Neutrophil (primary cell): Measurements from ENCODE around the gene GPR162.

Source experiments
- H3K27ac ChIP-seq: fragments of 200-600 bp; sonication (generic); 2 replicates; pipeline ENCODE4 v1.5.1; 2016; ENCODE audit warnings: mild to moderate bottlenecking, moderate library complexity
- H3K27me3 ChIP-seq: fragments of 200-600 bp; sonication (generic); 2 replicates; pipeline ENCODE4 v1.6.0; 2016; ENCODE audit warnings: mild to moderate bottlenecking
- H3K36me3 ChIP-seq: fragments of 200-600 bp; sonication (generic); 2 replicates; pipeline ENCODE4 v1.5.1; 2017
- H3K4me1 ChIP-seq, 2 experiments: fragments of 200-600 bp in 1 of 2; sonication (generic) in 1 of 2; 1 replicate in 1 of 2; 2 replicates in 1 of 2; pipeline versions ENCODE4 v1.5.1 to v1.6.1; 2013 to 2016; ENCODE audit warnings: low read depth in 1 of 2, low read length in 1 of 2, mild to moderate bottlenecking in 1 of 2, moderate library complexity in 1 of 2; ENCODE audit not compliant: control insufficient read depth in 1 of 2, insufficient read depth in 1 of 2
- H3K4me3 ChIP-seq, 2 experiments: fragments of 200-600 bp in 1 of 2; sonication (generic) in 1 of 2; 1 replicate in 1 of 2; 2 replicates in 1 of 2; pipeline ENCODE4 v1.5.1; 2013 to 2016; ENCODE audit warnings: low read depth in 1 of 2, low read length in 1 of 2, mild to moderate bottlenecking in 1 of 2, moderate library complexity in 1 of 2
- H3K9me3 ChIP-seq: fragments of 200-600 bp; sonication (generic); 2 replicates; pipeline ENCODE4 v1.5.1; 2016
- TF ChIP-seq, protein P1 (sequence below): fragments of 200-600 bp; sonication (generic); IDR thresholded peaks from 2 replicates; pipeline ENCODE4 v1.5.1; 2016; ENCODE audit warnings: antibody characterized with exemption

GPR162 gene

GRCh38 chr12:6832125-6832524, 10.5 kb downstream of the GPR162 start:
- Histone ChIP-seq H3K4me1 (peaks cover 23 to 24% of the 10 kb centered on the region in 2 experiments), H3K27ac (no peak overlapping the region), H3K27me3 (peaks cover 40% of the 10 kb centered on the region), H3K4me3 (no peak overlapping the region), H3K36me3 (no peaks in the 10 kb centered on the region), H3K9me3 (no peaks in the 10 kb centered on the region)
- TF ChIP-seq, protein P1, sequence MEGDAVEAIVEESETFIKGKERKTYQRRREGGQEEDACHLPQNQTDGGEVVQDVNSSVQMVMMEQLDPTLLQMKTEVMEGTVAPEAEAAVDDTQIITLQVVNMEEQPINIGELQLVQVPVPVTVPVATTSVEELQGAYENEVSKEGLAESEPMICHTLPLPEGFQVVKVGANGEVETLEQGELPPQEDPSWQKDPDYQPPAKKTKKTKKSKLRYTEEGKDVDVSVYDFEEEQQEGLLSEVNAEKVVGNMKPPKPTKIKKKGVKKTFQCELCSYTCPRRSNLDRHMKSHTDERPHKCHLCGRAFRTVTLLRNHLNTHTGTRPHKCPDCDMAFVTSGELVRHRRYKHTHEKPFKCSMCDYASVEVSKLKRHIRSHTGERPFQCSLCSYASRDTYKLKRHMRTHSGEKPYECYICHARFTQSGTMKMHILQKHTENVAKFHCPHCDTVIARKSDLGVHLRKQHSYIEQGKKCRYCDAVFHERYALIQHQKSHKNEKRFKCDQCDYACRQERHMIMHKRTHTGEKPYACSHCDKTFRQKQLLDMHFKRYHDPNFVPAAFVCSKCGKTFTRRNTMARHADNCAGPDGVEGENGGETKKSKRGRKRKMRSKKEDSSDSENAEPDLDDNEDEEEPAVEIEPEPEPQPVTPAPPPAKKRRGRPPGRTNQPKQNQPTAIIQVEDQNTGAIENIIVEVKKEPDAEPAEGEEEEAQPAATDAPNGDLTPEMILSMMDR = no peak

DNA sequence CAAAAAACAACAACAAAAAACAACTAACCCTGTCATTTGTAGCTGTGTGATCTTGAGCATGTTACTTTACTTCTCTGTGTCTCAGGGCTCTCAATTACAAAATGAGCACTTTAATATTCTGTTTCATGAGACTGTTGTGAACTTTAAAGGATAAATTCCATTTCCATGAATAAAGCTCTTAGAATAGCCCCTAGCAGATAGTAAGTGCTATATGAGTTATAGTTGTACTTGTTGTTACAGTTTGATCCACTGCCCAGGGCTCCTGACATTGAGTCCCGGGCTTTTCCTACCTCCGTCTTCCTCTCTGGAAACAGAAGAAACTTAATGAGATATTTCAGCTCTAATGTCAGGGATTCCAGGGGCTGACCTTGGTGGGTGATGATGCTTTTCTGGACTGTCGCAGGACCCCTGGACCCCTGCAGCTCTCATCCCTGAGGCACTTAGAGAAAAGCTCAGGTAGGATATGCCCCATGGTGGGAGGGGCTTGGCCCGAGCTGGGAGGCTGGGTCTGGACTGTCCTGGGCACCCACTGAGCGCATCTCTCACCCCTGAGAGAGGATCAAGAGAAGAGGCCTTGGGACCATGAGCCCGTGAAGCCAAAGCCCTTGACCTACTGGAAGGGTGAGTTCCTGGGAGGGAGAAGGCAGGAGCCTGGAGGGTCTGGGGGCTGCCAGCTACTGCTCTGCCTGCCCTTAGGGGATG, 11.7 kb downstream of the GPR162 start:
- TF ChIP-seq, protein P1 = no peak
- no peaks in the 10 kb centered on the region for H3K36me3 ChIP-seq
- H3K4me3 ChIP-seq = no peak overlapping the region
- H3K9me3 ChIP-seq = no peaks in the 10 kb centered on the region
- peaks cover 28% of the 10 kb centered on the region for H3K27me3 ChIP-seq
- H3K27ac ChIP-seq = no peak overlapping the region
- peaks cover 15 to 17% of the 10 kb centered on the region in 2 experiments for H3K4me1 ChIP-seq

GRCh38 chr12:6834254-6834653, 12.6 kb downstream of the GPR162 start:
- H3K36me3 ChIP-seq = no peaks in the 10 kb centered on the region
- H3K4me1 ChIP-seq = peaks cover 6 to 8% of the 10 kb centered on the region in 2 experiments
- no peak overlapping the region for H3K4me3 ChIP-seq
- H3K27ac ChIP-seq = no peak overlapping the region
- H3K27me3 ChIP-seq = peaks cover 19% of the 10 kb centered on the region
- no peaks in the 10 kb centered on the region for H3K9me3 ChIP-seq
- TF ChIP-seq, protein P1 = no peak

DNA sequence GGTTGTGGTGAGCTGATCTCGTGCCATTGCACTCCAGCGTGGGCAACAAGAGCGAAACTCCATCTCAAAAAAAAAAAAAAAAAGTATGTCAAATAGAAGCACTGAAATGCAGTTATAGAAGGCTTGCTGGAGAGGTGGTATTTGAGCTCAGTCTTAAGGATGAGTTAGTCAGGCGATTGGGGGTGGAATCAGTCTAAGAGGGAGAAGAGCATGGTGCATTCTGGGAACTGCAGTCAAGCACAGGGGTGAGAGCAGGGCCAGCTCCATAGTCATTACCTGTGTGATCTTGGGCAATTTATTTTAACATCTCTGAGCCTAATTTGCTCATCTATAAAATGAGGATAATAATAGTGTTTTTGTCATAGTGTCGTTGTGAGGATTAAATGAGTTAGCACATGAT, 13.3 kb downstream of the GPR162 start:
- Histone ChIP-seq H3K27me3 (peaks cover 12% of the 10 kb centered on the region), H3K4me3 (no peak overlapping the region), H3K27ac (no peak overlapping the region), H3K4me1 (peaks cover 3 to 4% of the 10 kb centered on the region in 2 experiments), H3K9me3 (no peaks in the 10 kb centered on the region), H3K36me3 (no peaks in the 10 kb centered on the region)
- TF ChIP-seq, protein P1 = no peak

DNA sequence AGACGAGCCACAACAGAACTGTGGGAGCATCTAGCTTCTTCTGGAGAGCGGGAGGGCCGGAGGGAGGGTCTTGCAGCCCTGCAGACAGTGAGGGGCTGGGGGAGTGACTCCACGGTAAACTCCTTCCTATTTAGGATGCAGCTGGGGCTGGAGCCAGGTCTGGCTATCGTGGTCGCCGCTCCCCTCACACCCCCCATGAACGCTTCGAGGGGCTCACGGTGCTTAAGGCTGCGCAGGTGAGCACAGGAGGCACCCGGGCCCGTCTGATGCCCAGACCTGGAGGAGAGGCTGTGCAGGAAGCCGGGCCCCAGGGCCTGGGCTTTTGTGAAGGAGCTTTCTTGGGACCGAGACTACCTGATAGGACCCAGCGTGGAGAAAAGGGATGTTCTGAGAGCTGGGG, 15.2 kb downstream of the GPR162 start:
- Histone ChIP-seq H3K27ac (no peak overlapping the region), H3K27me3 (no peaks in the 10 kb centered on the region), H3K4me3 (no peak overlapping the region), H3K36me3 (no peaks in the 10 kb centered on the region), H3K4me1 (peaks cover 16 to 18% of the 10 kb centered on the region in 2 experiments), H3K9me3 (no peaks in the 10 kb centered on the region)
- TF ChIP-seq, protein P1 = no peak
